Choroid plexus epithelial cell (primary cell): ENCODE results near the gene EXD2.

ENCODE experiments used
- DNase-seq: peaks from one replicate; pipeline ENCODE4 v3.0.0-alpha.2; 2010; ENCODE audit warnings: low read depth
- H3K4me3 ChIP-seq: 2 replicates; pipeline ENCODE4 v1.5.1; 2011; ENCODE audit warnings: low read depth, mild to moderate bottlenecking, control low read depth, low read length, moderate library complexity
- TF ChIP-seq, protein P1 (sequence below): conservative IDR thresholded peaks from 2 replicates; pipeline ENCODE4 v1.5.1; 2011; ENCODE audit warnings: low read depth, mild to moderate bottlenecking, control low read depth, inconsistent platforms, low read length, moderate library complexity

Gene EXD2, protein sequence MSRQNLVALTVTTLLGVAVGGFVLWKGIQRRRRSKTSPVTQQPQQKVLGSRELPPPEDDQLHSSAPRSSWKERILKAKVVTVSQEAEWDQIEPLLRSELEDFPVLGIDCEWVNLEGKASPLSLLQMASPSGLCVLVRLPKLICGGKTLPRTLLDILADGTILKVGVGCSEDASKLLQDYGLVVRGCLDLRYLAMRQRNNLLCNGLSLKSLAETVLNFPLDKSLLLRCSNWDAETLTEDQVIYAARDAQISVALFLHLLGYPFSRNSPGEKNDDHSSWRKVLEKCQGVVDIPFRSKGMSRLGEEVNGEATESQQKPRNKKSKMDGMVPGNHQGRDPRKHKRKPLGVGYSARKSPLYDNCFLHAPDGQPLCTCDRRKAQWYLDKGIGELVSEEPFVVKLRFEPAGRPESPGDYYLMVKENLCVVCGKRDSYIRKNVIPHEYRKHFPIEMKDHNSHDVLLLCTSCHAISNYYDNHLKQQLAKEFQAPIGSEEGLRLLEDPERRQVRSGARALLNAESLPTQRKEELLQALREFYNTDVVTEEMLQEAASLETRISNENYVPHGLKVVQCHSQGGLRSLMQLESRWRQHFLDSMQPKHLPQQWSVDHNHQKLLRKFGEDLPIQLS

GRCh38 chr14:69191340-69192111, at the start of gene EXD2:
EXD2 (plus strand) TSS chr14:69191498; CDS start chr14:69209471, 17,973 bp downstream.
- TF ChIP-seq, protein P1, sequence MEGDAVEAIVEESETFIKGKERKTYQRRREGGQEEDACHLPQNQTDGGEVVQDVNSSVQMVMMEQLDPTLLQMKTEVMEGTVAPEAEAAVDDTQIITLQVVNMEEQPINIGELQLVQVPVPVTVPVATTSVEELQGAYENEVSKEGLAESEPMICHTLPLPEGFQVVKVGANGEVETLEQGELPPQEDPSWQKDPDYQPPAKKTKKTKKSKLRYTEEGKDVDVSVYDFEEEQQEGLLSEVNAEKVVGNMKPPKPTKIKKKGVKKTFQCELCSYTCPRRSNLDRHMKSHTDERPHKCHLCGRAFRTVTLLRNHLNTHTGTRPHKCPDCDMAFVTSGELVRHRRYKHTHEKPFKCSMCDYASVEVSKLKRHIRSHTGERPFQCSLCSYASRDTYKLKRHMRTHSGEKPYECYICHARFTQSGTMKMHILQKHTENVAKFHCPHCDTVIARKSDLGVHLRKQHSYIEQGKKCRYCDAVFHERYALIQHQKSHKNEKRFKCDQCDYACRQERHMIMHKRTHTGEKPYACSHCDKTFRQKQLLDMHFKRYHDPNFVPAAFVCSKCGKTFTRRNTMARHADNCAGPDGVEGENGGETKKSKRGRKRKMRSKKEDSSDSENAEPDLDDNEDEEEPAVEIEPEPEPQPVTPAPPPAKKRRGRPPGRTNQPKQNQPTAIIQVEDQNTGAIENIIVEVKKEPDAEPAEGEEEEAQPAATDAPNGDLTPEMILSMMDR: no peak
- DNase-seq: peak; percentile 83
- H3K4me3 ChIP-seq: peak within 1 kb of the TSS; percentile 95

DNA sequence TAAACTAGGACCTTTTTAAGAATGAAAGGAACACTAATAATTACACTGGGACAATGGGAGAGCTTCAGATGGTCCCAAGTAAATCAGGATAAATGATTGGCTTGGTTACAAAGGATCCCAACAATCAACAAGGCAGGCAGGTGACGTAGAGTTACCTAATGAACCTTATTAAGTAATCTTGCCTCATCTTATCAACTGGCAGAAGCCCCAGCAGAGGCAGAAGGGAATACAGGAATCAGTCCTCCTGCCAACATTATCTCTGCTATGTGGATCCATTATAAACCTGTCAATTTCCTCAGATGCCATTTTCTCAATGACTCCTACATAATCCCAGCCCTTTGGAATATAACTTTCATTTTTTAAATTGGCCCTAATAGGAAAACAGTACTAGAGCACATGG, 49.7 kb upstream of the EXD2 start:
- DNase-seq: no peak
- no peak overlapping the region for H3K4me3 ChIP-seq
- TF ChIP-seq, protein P1: no peak

DNA sequence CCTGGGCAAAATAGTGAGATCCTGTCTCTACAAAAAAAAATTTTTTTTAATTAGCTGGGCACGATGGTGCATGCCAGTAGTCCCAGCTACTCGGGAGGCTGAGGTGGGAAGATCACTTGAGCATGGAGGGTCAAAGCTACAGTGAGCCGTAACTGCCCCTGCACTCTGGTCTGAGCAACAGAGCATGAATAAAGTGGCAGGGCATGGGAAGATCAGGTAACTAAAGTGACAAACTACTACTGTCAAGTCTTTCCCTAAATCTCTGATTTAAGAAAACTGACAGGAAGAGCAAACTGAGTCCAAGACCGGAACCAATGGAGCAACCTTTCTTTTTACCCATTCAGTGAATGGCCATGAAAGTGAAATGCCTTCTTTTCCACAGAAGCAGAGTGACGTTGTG, 49.2 kb upstream of the EXD2 start:
- no peak for DNase-seq
- H3K4me3 ChIP-seq: no peak overlapping the region
- TF ChIP-seq, protein P1: no peak

GRCh38 chr14:69149461-69150244, 41.6 kb upstream of the EXD2 start:
- DNase-seq: no peak
- TF ChIP-seq, protein P1: no peak
- no peak overlapping the region for H3K4me3 ChIP-seq

GRCh38 chr14:69151458-69152180, 39.7 kb upstream of the EXD2 start:
- DNase-seq: peak; percentile 61
- peak overlapping the region; percentile 84 for H3K4me3 ChIP-seq
- TF ChIP-seq, protein P1: peak; percentile 31
